Mucosa of rectum (tissue), 2 donors: ENCODE data around the gene PLEKHA8.

ENCODE experiments used
- H3K27ac ChIP-seq, 2 donors: one replicate each; pipeline ENCODE4 v1.7.0; 2013; ENCODE audit warnings: inconsistent platforms in 2 of 2, low read depth in 2 of 2, low read length in 2 of 2
- H3K27me3 ChIP-seq, 2 donors: one replicate each; pipeline ENCODE4 v1.7.0; 2013; ENCODE audit warnings: low read length in 2 of 2; ENCODE audit not compliant: control insufficient read depth in 2 of 2, insufficient read depth in 2 of 2
- H3K36me3 ChIP-seq, 2 donors: one replicate each; pipeline ENCODE4 v1.7.0; 2013; ENCODE audit warnings: low read length in 2 of 2; ENCODE audit not compliant: control insufficient read depth in 2 of 2, insufficient read depth in 2 of 2
- H3K4me1 ChIP-seq, 2 donors: one replicate each; pipeline ENCODE4 v1.7.0; 2013; ENCODE audit warnings: low read length in 2 of 2, mild to moderate bottlenecking in 1 of 2; ENCODE audit not compliant: control insufficient read depth in 2 of 2, insufficient read depth in 2 of 2
- H3K4me3 ChIP-seq, 2 donors: one replicate each; pipeline ENCODE4 v1.7.0; 2013; ENCODE audit warnings: low read length in 2 of 2
- H3K9ac ChIP-seq, 2 donors: one replicate each; pipeline ENCODE4 v1.7.0; 2013; ENCODE audit warnings: low read length in 2 of 2, low read depth in 1 of 2, mild to moderate bottlenecking in 1 of 2
- H3K9me3 ChIP-seq, 2 donors: one replicate each; pipeline ENCODE4 v1.7.0; 2013; ENCODE audit warnings: low read length in 2 of 2; ENCODE audit not compliant: control insufficient read depth in 2 of 2
- donor health status: healthy.
- donor health status: Normal muscosa, but diverticular disease.

PLEKHA8 gene

DNA sequence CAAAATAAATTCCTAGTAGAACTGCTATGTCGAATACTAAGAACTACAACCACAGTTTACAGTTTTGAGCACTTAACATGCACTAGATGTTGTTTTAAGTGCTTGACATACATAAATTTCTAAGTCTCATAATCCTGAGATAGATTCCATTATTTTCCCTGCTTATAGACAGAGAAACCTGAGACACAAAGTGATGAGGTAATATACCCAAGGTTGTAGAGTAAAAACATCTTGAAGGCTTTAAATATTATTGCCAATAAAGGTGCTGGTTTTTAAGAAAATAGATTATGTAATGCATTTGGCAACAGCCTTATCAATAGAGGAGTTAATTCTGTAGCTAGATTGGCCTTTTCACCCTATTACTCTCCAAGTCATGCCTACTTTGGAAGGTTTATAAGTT is 48.2 kb downstream of the PLEKHA8 start:
- no peaks in the 10 kb centered on the region for H3K9me3 ChIP-seq
- H3K9ac ChIP-seq, result no peak overlapping the region
- no peaks in the 10 kb centered on the region for H3K4me1 ChIP-seq
- no peak overlapping the region for H3K27ac ChIP-seq
- H3K4me3 ChIP-seq, result no peak overlapping the region
- peaks cover 0 to 2% of the 10 kb centered on the region in 2 donors for H3K36me3 ChIP-seq
- no peaks in the 10 kb centered on the region for H3K27me3 ChIP-seq

DNA sequence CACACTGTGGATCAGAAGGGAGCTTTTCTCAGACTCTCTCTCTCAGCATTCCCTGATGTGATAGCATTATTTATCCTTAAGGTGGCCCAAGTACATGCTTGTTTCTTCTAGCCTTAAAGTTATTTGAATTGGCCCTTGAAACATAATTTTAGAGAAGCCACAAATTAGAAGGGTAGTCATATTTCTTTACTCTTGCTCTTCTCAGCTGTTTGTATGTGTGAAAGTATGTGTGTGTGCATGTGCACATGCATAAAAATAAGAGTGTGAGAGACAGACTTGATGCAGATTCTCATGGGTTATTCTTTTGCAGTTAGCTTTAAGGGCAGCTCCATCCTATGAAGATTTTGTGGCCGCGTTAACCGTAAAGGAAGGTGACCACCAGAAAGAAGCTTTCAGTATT is 50.1 kb downstream of the PLEKHA8 start:
- no peaks in the 10 kb centered on the region for H3K4me1 ChIP-seq
- no peak overlapping the region for H3K27ac ChIP-seq
- H3K27me3 ChIP-seq, result no peaks in the 10 kb centered on the region
- H3K9me3 ChIP-seq, result no peaks in the 10 kb centered on the region
- H3K9ac ChIP-seq, result no peak overlapping the region
- no peak overlapping the region for H3K4me3 ChIP-seq
- peaks cover 0 to 2% of the 10 kb centered on the region in 2 donors for H3K36me3 ChIP-seq

DNA sequence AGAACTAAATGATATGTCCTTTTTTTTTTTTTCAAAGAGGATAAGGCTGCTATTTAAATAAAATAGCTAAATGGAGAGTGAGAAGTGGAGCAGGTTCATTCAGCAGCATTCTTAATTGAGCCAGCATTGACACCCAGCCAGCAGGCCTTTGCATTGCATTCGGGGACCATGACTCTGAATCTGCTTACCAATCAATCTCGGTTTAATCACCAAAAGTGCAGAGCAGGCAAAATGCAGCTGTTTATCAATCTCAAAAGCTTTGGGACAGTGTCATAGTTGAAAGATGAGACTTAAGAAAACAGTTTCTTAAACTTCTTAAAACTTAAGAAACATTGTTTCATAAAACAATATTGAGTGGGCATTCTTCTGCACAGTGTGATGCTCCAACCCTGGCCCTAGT is 51.7 kb downstream of the PLEKHA8 start:
- Histone ChIP-seq H3K4me1 (no peaks in the 10 kb centered on the region), H3K27me3 (no peaks in the 10 kb centered on the region), H3K36me3 (peaks cover 0 to 2% of the 10 kb centered on the region in 2 donors), H3K9ac (no peak overlapping the region), H3K4me3 (no peak overlapping the region), H3K9me3 (no peaks in the 10 kb centered on the region), H3K27ac (no peak overlapping the region)

DNA sequence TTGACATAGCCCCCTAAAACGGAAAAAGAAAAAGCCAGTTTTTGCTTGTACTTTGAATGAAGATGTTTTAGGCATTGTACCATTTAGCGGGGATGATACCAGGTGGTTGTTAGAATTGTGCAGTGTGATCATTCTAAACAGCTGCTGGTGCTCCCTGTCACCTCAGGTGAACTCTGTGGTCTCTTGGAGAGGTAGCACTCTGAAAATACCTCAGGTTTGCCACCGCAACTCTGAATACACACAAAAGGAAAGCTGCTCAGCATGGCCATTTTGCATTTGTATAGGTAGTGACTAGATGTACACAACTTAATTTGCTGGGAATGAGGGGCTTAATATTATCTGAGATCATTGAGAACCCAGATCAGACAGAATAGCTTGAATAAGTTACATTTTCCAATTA is 52.6 kb downstream of the PLEKHA8 start:
- H3K27me3 ChIP-seq, result no peaks in the 10 kb centered on the region
- H3K4me1 ChIP-seq, result no peaks in the 10 kb centered on the region
- no peak overlapping the region for H3K4me3 ChIP-seq
- peaks cover 0 to 2% of the 10 kb centered on the region in 2 donors for H3K36me3 ChIP-seq
- no peak overlapping the region for H3K9ac ChIP-seq
- no peak overlapping the region for H3K27ac ChIP-seq
- no peaks in the 10 kb centered on the region for H3K9me3 ChIP-seq

DNA sequence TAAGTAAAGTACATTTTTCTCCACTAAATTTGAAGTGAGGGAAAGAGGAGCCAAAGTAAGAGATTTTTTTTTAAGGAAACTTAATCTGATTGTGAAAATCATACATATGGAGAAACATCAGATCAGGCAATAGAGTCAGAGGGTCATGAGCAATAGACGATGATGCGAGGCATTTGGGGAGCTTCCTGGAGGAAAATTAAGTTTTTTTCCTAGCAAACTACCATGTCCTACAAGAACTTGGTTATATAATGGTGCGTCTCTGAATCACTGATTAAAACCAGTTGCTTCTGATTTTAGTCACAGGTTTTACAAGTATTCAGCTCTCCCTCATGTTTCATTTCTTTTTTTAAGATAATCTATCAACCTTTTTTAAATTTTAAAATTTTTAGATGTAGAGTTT is 54.5 kb downstream of the PLEKHA8 start:
- peaks cover 0 to 2% of the 10 kb centered on the region in 2 donors for H3K36me3 ChIP-seq
- H3K9me3 ChIP-seq, result no peaks in the 10 kb centered on the region
- no peaks in the 10 kb centered on the region for H3K4me1 ChIP-seq
- no peaks in the 10 kb centered on the region for H3K27me3 ChIP-seq
- H3K4me3 ChIP-seq, result no peak overlapping the region
- H3K27ac ChIP-seq, result no peak overlapping the region
- H3K9ac ChIP-seq, result no peak overlapping the region

DNA sequence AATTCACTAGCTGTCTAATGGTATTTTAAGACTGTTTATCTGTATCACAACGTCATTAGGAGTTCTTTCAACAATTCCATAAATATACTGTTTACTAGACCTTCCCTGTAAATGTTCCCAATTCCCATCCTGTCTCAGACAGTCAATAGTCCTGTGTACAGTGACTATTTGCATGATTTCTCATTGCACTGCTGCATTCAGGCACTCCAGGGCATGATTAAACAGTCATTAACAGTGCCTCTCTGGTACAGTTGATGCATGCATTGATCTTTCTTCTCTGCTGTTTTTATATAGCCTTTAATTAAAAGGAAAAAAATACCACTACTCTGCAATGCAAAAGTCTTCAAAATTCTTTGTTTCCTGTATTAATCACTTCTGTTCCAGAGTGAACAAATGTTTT is 55.1 kb downstream of the PLEKHA8 start:
- Histone ChIP-seq H3K9ac (no peak overlapping the region), H3K4me1 (no peaks in the 10 kb centered on the region), H3K4me3 (no peak overlapping the region), H3K27me3 (no peaks in the 10 kb centered on the region), H3K9me3 (no peaks in the 10 kb centered on the region), H3K36me3 (peaks cover 0 to 2% of the 10 kb centered on the region in 2 donors), H3K27ac (no peak overlapping the region)

DNA sequence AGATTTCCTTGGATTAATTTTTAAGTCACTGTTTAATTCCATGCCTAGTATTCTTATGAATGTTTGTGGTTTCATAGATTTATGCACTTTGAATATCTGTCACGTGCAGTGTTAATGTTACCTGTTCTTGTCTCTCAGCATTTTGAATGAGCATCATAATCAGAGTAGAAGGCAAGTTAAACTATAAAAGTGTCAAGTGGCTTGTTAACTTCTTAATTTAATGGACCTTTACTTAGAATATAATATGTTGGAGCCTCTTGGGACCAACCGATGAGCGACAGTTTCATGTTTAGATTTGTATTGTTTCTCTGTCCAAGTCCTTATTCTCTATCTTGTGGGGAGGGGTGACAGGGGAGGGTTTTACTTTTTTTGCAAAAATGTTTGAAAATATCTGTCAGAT is 56.0 kb downstream of the PLEKHA8 start:
- Histone ChIP-seq H3K4me1 (no peaks in the 10 kb centered on the region), H3K27ac (no peak overlapping the region), H3K9ac (no peak overlapping the region), H3K27me3 (no peaks in the 10 kb centered on the region), H3K4me3 (no peak overlapping the region), H3K9me3 (no peaks in the 10 kb centered on the region), H3K36me3 (peaks cover 0 to 2% of the 10 kb centered on the region in 2 donors)

DNA sequence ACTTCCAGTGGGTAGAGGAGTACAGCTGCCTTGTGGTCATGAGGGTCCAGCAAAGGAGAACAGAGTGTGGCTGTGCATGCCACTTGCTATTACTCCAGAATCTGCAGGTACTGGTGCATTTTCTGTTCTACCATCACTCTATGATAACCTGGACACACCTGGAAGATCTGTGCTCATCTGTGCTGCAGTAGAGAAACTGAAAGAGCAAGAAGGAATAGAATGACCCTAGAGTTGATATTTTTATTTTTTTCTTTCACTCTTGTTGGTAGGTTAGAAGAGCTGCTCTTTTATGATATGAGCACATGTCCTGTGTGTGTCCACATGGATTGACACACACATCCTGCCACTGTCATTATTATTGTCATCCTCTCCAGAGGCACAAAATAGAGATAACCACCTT is 58.3 kb downstream of the PLEKHA8 start:
- Histone ChIP-seq H3K4me3 (no peak overlapping the region), H3K27me3 (no peaks in the 10 kb centered on the region), H3K36me3 (no peaks in the 10 kb centered on the region), H3K4me1 (no peaks in the 10 kb centered on the region), H3K9ac (no peak overlapping the region), H3K27ac (no peak overlapping the region), H3K9me3 (no peaks in the 10 kb centered on the region)

DNA sequence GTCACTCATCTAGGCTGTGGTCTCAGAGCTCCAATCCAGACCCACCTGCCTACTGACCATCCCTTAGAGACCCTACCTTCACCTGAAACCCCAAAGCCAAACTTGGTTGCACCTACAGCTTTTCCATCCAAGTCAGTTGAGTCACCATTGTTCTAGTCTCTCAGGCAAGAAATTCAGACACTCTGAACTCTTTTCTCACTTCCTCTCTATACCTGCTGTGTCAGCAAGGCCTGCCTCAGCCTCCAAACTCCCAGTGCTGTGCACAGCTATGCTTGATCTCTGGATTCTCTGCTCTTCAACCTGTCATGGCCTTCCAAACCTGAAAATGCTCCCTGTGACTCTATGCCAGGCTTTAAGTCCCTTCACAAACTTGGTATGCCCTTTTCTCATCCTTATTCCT is 59.2 kb downstream of the PLEKHA8 start:
- no peak overlapping the region for H3K27ac ChIP-seq
- H3K4me3 ChIP-seq, result no peak overlapping the region
- no peaks in the 10 kb centered on the region for H3K36me3 ChIP-seq
- H3K4me1 ChIP-seq, result no peaks in the 10 kb centered on the region
- H3K27me3 ChIP-seq, result no peaks in the 10 kb centered on the region
- H3K9me3 ChIP-seq, result no peaks in the 10 kb centered on the region
- no peak overlapping the region for H3K9ac ChIP-seq

DNA sequence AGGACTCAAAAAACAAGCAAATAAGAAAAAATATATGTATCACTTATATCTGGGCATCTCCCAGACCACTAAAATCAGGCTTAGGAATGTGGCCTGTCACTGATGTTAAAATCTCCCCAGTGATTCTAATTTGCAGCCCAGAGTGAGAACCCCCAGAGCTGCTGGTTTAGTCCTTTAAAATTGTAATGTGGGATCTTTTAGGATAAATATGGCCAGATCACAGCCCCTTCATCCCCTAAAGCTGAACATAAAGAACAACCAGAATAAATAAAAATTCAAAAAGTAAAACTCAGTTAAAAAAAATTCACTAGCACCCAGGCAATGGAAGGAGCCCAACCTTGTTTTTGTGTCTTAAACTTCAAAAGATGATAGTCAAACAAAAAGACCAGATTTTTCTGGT is 60.1 kb downstream of the PLEKHA8 start:
- H3K36me3 ChIP-seq, result no peaks in the 10 kb centered on the region
- H3K9me3 ChIP-seq, result no peaks in the 10 kb centered on the region
- no peak overlapping the region for H3K4me3 ChIP-seq

DNA sequence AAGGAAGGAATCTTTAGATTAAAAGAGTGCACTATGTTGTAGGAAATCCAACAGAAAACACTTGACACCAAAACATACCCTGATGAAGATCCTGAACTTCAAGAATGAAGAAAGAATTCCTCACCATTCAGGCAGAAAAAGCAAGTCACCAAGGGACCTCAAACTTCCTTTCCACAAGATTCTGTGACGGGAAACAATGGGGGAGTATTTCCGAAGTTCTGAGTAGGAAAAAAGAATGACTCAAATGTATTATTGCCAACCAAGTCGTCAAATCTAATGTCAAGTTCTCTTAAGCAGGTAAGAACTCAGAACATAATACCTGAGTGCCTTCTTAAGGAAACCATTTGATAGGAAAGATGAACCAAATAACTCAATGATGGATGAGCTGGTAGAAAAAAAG is 61.9 kb downstream of the PLEKHA8 start:
- H3K27me3 ChIP-seq, result no peaks in the 10 kb centered on the region
- no peaks in the 10 kb centered on the region for H3K9me3 ChIP-seq

More for the DNA sequence above, 60.1 kb downstream of the PLEKHA8 start:
- no peak overlapping the region for H3K9ac ChIP-seq
- no peak overlapping the region for H3K27ac ChIP-seq
- no peaks in the 10 kb centered on the region for H3K4me1 ChIP-seq
- no peaks in the 10 kb centered on the region for H3K27me3 ChIP-seq

More for the DNA sequence above, 61.9 kb downstream of the PLEKHA8 start:
- no peak overlapping the region for H3K9ac ChIP-seq
- no peak overlapping the region for H3K27ac ChIP-seq
- H3K4me1 ChIP-seq, result no peaks in the 10 kb centered on the region
- no peaks in the 10 kb centered on the region for H3K36me3 ChIP-seq
- H3K4me3 ChIP-seq, result no peak overlapping the region
